SW 1271 (cell line): Measurements from ENCODE around the gene PRICKLE4.

Experiments
- DNase-seq, 2 experiments: peaks; one replicate each; lab custom pipeline; 2025; lab: John Stamatoyannopoulos, UW

PRICKLE4 gene

GRCh38 chr6:41780551-41781365 lies at the start of gene PRICKLE4:
TSS of gene PRICKLE4 (plus strand) at chr6:41780782. CDS start at chr6:41783474, 2,692 bp downstream.
- DNase-seq = peak in 1 of 2 experiments; percentile 53

- DNase-seq = no peak
Observed at GRCh38 chr6:41731561-41732086, 49.0 kb upstream of the PRICKLE4 start.

- no peak for DNase-seq
Observed at GRCh38 chr6:41732149-41732548, 48.4 kb upstream of the PRICKLE4 start.

- no peak for DNase-seq
Observed at GRCh38 chr6:41732591-41733359, 47.8 kb upstream of the PRICKLE4 start.

GRCh38 chr6:41733360-41733706 lies 47.2 kb upstream of the PRICKLE4 start:
- no peak for DNase-seq

GRCh38 chr6:41733707-41734665 lies 46.6 kb upstream of the PRICKLE4 start:
- peak; percentile 79 to 89 for DNase-seq

GRCh38 chr6:41734666-41735426 lies 45.7 kb upstream of the PRICKLE4 start:
- peak; percentile 48 to 86 for DNase-seq

- DNase-seq = peak; percentile 78 to 84
Observed at GRCh38 chr6:41735427-41736185, 45.0 kb upstream of the PRICKLE4 start, which contains the start of gene TFEB. TSS of gene TFEB (minus strand) at chr6:41735608. CDS start at chr6:41691213, 44,395 bp downstream.

GRCh38 chr6:41736186-41736733 lies 44.3 kb upstream of the PRICKLE4 start:
- no peak for DNase-seq

GRCh38 chr6:41736800-41737555 lies 43.6 kb upstream of the PRICKLE4 start:
- DNase-seq = no peak

- no peak for DNase-seq
Observed at GRCh38 chr6:41737591-41738130, 42.9 kb upstream of the PRICKLE4 start.

- DNase-seq = no peak
Observed at GRCh38 chr6:41739041-41739440, 41.5 kb upstream of the PRICKLE4 start.

- no peak for DNase-seq
Observed at GRCh38 chr6:41740366-41741162, 40.0 kb upstream of the PRICKLE4 start.

GRCh38 chr6:41741625-41742490 lies 38.7 kb upstream of the PRICKLE4 start:
- DNase-seq = no peak

- DNase-seq = no peak
Observed at GRCh38 chr6:41743406-41744235, 37.0 kb upstream of the PRICKLE4 start.

GRCh38 chr6:41744236-41744787 lies 36.3 kb upstream of the PRICKLE4 start:
- no peak for DNase-seq
